ENCODE data around the gene CNTN5. TPM values are rescaled to one million over a fixed set of nuclear protein-coding genes. Genes with fewer than 3 reads are reported as not detected.
"Not testable (repeated sequence)": the region's sequence is repeated elsewhere in the genome, so short reads cannot be mapped to it uniquely, and the experiment has no call there.

The CNTN5 gene
- total RNA-seq, 4 donors from 2014 or later = not detected

DNA sequence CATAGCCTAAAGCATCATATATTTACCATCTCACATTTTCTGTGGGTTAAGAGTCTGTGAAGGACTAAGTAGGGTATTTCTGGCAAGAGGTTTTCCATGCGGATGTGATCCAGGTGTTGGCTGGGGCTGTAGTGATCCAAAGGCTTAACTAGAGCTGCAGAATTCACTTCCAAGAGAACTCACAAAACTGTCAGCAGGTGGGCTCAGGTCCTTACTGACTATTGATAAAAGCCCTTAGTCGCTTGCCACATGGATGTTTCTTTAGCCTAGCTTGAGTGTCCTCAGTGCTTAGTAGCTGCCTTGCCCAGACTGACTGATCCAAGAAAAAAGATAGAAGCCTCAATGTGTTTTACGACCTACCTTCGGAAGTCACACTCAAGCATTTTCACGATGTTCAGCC lies 250.8 kb downstream of the CNTN5 start:
- DNase-seq (ENCODE audit: low spot score in 2 of 2) = no peak
- H3K4me3 ChIP-seq (ENCODE audit: low read depth, poor library complexity, severe bottlenecking) = no peak overlapping the region
- TF ChIP-seq, protein P1, sequence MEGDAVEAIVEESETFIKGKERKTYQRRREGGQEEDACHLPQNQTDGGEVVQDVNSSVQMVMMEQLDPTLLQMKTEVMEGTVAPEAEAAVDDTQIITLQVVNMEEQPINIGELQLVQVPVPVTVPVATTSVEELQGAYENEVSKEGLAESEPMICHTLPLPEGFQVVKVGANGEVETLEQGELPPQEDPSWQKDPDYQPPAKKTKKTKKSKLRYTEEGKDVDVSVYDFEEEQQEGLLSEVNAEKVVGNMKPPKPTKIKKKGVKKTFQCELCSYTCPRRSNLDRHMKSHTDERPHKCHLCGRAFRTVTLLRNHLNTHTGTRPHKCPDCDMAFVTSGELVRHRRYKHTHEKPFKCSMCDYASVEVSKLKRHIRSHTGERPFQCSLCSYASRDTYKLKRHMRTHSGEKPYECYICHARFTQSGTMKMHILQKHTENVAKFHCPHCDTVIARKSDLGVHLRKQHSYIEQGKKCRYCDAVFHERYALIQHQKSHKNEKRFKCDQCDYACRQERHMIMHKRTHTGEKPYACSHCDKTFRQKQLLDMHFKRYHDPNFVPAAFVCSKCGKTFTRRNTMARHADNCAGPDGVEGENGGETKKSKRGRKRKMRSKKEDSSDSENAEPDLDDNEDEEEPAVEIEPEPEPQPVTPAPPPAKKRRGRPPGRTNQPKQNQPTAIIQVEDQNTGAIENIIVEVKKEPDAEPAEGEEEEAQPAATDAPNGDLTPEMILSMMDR (IDR thresholded peaks at IDR 0.05) = no peak
- no peak for TF ChIP-seq POLR2A (IDR thresholded peaks at IDR 0.05)
- WGBS, 2 donors = 64 to 71% methylated on average over 5 of the region's 5 CpGs
- intact Hi-C loops (cut with DNase I; ENCODE audit: low total_unique reads) = no loop called here

DNA sequence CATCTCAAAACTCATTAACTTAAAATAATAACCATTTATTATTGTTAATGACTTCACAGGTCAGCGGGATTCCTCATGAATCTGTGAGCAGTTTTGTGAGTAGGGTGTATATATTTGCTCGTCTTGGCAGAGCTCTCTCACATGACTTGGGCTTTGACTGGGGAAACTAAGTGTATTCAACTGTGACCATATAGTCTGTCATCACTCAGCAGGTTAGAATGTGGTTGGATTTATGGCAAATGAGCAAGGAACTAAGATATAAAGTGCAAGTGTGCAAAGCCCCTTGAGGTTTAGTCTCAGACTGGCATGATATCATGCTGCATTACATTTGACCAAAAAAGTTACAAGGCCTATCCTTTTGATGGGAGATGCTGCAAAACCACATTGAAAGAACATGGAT lies 254.8 kb downstream of the CNTN5 start:
- WGBS, 2 donors = 67% methylated on average over 2 of the region's 2 CpGs
- TF ChIP-seq POLR2A (IDR thresholded peaks at IDR 0.05) = no peak
- TF ChIP-seq, protein P1 (IDR thresholded peaks at IDR 0.05) = no peak
- no peak overlapping the region for H3K4me3 ChIP-seq (ENCODE audit: low read depth, poor library complexity, severe bottlenecking)
- DNase-seq (ENCODE audit: low spot score in 2 of 2) = no peak
- intact Hi-C loops (cut with DNase I; ENCODE audit: low total_unique reads) = no loop called here

DNA sequence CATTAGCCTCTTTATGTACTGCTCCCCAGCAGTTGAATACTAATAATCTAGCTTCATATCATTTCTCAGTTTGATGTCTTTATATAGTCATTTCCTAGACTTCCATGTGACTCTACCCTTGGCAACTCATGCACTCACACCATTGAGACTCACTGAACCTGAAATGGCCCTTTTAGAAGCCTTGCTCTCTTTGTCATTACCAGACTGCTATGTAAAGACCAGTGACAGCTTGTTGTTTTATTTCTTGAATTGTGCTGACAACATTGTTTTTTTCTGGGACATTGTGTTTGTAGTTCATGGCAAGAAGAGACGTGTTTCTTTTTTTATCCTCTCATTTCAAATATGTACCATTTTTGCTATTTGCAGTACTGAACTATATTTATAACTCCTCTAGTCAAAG lies 256.5 kb downstream of the CNTN5 start:
- no peak for TF ChIP-seq POLR2A (IDR thresholded peaks at IDR 0.05)
- TF ChIP-seq, protein P1 (IDR thresholded peaks at IDR 0.05) = no peak
- H3K4me3 ChIP-seq (ENCODE audit: low read depth, poor library complexity, severe bottlenecking) = no peak overlapping the region
- intact Hi-C loops (cut with DNase I; ENCODE audit: low total_unique reads) = no loop called here
- 14 to 19% methylated on average over 1 of the region's 1 CpG for WGBS, 2 donors
- DNase-seq (ENCODE audit: low spot score in 2 of 2) = no peak

DNA sequence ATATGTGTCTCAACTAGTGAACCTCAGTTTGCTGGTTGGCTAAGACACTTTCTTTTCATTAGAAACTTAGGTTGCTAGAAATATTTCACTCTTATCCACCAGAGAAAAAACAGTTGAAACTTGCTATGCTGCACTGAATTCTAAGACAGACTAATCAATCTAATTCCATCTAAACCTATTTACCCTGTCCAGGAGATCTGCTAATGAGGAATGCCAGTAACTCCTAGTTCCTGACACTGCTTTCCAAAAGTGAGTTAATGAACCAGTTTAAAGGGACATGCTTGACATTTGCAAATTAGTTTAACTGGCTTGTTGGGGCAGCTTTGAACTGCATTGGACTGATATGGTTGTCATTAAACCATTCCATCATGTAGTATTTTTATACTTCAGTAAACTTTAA lies 258.5 kb downstream of the CNTN5 start:
- H3K4me3 ChIP-seq (ENCODE audit: low read depth, poor library complexity, severe bottlenecking) = no peak overlapping the region
- no peak for TF ChIP-seq POLR2A (IDR thresholded peaks at IDR 0.05)
- TF ChIP-seq, protein P1 (IDR thresholded peaks at IDR 0.05) = no peak
- DNase-seq (ENCODE audit: low spot score in 2 of 2) = no peak
- intact Hi-C loops (cut with DNase I; ENCODE audit: low total_unique reads) = no loop called here

DNA sequence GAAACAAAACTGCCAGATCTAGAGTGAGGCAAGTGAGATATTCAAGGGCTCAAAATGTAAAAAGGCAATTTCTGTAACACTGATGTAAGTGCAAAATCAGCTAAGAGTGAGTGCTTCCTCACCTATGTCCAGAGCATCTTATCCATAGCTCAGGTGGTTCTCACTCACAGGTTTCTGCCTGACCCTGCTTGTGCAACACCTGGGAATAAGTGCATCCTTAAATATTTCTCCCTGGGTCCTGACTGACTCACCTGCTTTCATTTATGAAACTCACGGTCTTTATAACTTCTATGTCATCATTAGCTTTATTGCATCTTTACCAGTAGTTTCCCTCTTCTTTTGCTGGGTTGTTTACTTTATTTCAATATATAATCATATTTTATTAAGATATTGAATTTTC lies 260.6 kb downstream of the CNTN5 start:
- WGBS, 2 donors = 45 to 50% methylated on average over 1 of the region's 1 CpG
- TF ChIP-seq, protein P1 (IDR thresholded peaks at IDR 0.05) = no peak
- TF ChIP-seq POLR2A (IDR thresholded peaks at IDR 0.05) = no peak
- H3K4me3 ChIP-seq (ENCODE audit: low read depth, poor library complexity, severe bottlenecking) = no peak overlapping the region
- no peak for DNase-seq (ENCODE audit: low spot score in 2 of 2)
- intact Hi-C loops (cut with DNase I; ENCODE audit: low total_unique reads) = no loop called here

DNA sequence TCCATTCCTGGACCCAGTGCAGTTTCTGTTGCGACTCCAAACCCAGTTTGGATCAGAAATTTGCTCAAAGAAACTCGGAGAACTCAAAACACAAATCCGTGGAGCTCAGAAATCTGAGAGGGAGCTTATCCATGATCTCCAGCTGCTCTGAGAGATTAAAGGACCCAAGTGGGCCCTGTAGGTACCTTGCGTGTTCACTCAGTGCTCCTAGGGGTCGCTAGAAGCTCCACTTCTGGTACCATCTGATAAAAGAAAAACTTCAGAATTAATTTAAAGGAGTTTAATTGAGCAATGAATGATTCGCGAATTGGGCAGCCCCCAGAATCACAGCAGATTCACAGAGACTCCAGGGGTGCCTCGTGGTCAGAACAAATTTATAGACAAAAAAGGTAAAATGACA lies 277.2 kb downstream of the CNTN5 start:
- WGBS, 2 donors = 74 to 76% methylated on average over 8 of the region's 8 CpGs
- intact Hi-C loops (cut with DNase I; ENCODE audit: low total_unique reads) = loop anchor here (10.0 kb wide), 1 partner anchor 577 kb away; no protein-coding TSS in a partner anchor
- H3K4me3 ChIP-seq (ENCODE audit: low read depth, poor library complexity, severe bottlenecking); DNase-seq (ENCODE audit: low spot score in 2 of 2): not testable (repeated sequence)

Measured in lower leg skin (tissue), 4 donors.